GM19395 (cell line): Measurements from ENCODE around the gene UBA6.
A peak's percentile ranks its signal among the peaks of the same experiment; 100 is the strongest.
"Not testable (repeated sequence)": the region's sequence is repeated elsewhere in the genome, so short reads cannot be mapped to it uniquely, and the experiment has no call there.

Experiments
- ATAC-seq: cut with Tn5 transposase; IDR thresholded peaks from one replicate; pipeline ENCODE4 v1.9.1; 2021; ENCODE audit warnings: mild to moderate bottlenecking, moderate library complexity; ENCODE audit not compliant: unreplicated experiment

UBA6 gene

DNA sequence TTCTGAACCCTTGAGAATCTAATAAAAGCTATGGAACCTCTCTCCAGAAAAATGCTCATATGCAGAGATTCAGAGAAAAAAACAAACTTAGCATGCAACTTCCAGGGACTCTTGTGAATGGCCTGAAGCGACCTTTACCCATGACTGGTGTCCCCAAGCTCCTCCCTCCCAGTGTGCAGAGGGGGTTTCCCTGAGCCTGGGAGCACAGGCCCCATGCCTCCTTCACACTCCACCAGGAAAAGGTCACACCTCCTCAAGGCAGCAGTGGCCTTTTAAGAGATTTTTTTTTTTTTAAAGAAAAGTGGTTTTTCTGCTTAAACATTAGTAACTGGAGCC lies 13.3 kb upstream of the UBA6 start:
- ATAC-seq: peak; percentile 44

DNA sequence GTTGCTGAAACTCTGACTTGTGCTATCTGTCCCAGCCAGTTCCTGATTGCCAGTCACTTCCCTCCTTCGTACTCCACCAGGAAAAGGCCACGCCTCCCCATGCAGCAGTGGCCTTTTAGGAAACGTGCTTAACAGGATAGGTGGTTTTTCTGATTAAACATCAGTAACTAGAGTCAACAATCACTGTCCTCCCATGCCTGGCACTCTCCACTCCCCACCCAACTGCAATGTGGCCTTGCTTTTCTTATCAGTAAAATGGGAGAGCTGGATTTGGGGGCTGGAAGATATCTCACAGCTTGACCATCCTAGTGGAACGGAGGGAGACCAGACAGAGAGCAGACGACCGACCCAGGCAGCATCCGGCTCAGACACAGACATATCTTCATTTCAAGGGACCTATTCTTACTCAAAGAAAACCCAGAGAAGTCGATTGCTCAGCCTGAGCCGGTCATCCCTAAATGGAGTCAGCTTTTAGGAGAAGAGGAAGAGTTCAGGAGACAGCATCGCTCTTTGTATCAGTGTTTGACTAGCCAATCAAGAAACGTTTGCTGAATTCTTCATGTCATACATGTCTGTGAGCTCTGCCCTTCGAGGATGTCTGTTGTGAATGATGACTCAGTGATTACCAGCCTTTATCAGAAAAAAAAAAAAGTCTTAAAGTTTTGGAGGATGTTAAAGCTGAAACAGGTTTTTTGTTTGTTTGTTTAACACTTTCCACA lies 12.7 kb upstream of the UBA6 start:
- no peak for ATAC-seq

DNA sequence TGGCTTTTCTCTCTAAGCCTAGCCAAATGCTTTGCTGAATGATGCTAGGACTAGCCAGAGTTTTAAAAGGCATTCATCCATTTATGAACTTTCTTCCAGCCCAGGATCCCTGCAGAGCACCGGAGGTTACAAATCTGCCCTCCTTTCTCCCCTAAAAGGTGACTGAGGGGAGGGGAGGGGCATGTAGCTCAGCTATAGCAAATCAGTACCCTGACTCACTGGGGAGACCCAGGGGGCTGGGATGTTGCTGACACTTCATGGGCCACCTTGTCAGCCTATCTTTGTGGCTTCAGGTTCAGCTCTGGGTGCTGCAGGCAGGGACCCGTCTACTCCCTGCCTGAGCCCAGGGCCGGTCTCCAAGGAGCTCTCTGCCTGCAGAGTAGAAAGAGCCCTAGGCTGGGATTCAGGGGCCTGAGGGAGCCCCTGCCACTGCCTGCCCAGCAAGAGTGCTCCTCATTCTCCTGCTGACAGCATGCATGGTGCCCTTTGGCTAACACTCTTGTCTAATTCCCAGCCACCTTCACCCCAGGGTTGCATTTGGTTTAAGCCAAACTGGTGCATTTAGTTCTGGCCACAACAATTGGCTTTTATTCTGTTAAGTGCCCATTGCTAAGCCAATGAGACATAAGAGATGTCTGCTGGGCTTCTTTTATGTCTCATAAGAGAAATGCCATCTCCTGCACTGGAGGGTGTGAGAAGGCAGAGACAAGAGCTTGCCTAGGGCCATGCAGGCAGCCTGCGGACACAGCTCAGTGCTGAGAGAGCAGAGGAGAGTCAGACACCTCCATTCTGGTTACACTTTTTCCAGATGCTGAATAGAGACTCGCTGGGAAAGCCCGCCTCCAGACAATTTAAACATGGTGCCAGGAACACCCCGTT lies 11.9 kb upstream of the UBA6 start:
- ATAC-seq: no peak

DNA sequence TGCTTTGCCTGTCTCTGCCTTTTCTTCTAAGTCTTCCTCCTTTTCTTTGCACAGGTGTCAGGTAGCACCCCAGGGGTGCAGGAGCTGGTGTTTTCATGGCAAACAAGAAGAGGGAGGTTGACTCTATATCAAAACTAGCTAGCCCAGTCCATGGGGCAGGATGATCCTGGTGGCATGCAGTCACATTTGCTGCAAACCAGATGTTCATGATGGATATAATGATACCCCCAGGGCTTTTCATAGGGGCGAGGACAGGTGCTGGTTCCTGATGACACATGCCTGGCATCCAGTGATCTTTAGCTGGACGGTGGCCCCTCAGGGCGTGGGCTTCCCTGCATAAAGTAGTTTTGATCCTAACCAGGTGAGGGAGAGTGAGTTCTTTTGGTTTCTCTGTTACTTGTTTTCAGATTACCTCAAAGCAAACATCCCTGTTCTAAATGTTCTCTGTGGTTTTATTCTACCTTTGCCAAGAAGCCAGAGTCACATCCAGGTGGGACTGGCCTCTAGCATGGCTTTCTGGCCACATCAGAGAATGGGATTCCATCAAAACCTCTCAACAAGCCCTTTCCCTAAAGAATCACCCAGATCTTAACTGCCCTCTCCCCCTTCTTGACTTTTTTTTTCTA lies 11.2 kb upstream of the UBA6 start:
- no peak for ATAC-seq

DNA sequence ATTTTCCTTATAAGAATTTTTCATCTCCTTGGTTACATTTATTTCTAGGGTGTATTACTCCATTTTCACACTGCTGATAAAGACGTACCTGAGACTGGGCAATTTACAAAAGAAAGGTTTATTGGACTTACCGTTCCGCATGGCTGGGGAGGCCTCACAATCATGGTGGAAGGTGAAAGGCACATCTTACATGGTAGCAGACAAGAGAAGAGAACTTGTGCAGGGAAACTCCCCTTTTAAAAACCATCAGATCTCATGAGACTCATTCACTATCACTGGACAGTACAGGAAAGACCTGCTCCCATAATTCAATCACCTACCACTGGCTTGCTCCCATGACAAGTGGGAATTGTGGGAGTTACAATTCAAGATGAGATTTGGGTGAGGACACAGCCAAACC lies 5.7 kb upstream of the UBA6 start:
- ATAC-seq: not testable (repeated sequence)

DNA sequence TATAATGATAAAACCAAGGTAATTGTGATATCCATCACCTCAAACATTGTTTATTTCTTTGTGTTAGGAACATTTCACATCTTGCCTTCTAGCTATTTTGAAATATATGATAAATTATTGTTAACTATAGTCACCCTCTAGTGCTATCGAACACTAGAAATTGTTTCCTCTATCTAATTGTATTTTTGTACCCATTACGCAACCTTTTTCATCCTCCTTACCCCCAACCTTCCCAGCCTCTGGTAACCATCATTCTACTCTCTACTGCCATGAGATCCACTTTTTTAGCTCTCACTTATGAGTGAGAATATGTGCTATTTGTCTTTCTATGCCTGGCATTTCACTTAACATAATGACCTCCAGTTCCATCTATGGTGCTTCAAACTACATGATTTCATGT lies 3.9 kb upstream of the UBA6 start:
- ATAC-seq: no peak

DNA sequence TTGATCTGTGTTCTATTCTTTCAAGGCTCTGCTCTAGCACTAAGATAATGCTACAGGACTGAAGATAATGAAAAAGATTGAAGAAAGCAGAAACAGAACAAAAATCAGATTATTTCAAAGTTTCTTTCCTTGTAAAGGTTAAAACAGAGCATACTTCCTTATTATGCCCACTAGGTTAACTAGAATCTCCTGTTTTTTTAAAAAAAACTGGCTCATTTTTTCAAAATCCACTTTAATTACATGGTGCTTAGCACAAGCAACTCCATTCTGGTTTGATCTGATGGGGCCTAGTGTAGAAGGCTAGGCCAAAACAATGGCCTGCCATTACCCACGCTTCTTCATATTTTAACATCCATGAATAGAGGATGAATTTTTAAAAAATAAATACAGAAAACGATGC lies 1.2 kb upstream of the UBA6 start:
- no peak for ATAC-seq

DNA sequence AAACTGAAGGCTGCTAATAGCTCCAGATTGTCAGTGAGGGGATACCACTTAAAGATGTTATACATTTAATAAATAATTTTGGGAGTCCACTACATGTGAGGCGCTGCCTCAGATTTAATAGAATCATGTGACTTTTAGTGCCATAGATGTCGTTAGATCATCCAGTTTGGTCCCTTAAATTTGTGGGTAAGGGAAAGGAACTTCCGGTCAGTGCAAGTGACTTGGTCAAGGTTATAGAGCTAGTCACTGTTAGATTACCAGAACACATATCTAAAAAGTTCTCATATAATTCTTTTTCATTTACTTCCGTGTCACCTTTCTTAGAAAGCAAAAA lies 529 bp upstream of the UBA6 start:
- peak; percentile 17 for ATAC-seq

DNA sequence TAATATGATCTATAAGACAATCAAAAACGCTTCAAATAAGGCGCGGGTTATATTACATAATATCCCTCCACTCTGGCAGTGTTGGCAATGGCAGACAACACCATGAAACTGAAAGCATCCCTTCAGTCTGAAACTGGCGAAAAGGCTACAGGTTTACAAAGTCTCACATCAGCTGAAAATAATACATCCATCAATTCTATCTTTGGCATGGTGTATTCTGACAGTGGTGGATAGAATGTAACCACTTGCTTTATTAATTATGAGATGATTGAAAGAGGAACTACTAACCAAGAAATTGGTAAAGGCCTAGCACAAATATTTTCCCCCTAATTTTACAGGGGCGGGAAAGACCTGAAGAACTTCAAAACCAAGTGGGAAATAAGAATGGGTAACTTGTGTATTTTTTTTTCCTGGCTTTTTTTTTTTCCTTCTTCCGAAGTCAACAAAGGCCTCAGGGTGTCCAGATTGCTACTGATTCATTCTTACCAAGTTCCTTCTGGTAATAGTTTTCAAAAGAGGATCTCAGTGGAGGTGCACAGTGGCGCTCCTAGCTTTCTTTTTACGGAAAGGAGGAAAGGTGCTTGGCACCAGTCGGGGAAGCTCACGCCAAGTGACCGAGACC lies 728 bp downstream of the UBA6 start:
- ATAC-seq: peak; percentile 34

DNA sequence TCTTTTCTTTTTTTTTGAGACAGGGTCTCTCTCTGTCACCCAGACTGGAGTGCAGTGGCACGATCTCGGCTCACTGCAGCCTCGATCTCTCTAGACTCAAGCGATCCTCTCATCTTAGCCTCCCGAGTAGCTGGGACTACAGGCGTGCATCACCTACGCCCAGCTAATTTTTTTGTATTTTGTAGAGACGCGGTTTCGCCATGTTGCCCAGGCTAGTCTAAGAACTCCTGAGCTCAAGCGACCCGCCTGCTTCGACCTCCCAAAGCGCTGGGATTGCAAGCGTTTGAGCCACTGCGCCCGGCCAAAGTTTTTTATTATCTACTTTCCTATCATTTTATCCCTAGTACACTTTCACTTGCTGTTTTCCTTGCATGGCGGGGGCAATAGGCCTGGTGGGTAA lies 1.4 kb downstream of the UBA6 start:
- no peak for ATAC-seq

DNA sequence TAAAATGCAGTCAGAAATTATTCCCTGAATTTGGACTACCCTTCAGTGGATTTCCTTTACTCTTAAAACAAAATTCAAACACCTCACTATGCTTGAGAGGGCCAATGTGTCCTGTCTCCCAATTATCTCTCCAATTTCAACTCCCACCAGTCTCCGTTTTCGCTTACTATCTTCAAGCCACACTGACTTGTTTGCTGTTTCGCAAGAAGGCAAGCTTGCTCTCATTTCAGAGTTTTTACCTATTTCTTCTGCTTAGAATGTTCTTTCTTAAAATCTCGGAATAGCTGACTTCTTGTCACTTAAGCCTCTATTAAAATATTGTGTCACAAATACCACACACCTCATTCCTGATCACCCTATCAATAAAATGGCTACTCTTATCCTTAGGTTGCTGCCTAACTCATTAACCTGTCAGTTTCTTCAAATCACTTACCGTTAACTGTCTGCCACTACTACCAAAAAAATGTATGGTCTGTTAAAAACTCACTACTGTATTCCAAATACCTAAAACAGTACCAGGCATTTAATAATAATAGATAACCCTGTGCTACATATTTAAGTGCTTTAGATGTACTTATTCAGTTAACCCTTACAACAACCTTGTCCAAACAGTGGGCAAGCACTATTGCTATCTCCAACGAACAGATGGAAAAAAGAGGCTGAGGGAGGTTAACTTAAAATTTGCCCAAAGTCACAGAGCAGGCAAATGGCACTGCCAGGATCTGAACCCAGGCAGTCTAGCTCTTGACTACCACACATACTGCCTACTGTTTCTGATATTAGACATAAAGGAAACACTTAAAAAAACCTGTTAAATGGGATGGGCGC lies 2.9 kb downstream of the UBA6 start:
- ATAC-seq: no peak

DNA sequence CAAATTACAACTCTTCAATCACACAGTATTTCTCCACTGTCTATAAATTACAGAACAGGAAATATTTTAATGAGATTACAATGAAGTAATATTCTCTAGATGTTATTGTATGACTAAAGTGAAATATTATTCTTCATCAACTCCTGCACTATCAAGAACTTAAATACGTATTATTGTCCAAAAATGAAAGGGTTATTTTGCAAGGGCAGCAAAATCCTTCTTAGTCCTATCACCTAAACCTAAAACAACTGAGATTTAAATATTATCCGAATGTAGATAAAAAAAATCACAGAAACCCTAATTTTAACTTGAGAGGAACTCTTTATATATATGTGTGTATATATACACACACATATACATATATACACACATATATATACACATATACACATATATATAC lies 4.9 kb downstream of the UBA6 start:
- ATAC-seq: no peak

DNA sequence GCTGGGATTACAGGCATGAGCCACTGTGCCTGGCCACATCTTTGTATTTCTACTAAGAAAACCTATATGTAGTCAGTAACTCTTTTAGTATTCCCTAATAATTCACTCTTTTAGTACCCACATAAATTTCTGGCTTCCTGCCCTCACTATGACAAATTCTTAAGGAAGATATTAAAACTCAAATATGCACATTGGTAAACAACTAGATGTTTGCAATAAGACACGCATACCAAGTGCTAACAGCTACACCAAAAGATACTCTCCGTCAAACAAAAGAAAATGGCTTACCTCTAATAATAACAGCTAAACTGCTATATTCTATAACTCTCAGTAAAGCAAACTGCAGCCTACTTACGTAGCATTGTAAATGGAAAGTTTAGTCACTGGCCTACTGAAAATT lies 6.3 kb downstream of the UBA6 start:
- ATAC-seq: no peak

DNA sequence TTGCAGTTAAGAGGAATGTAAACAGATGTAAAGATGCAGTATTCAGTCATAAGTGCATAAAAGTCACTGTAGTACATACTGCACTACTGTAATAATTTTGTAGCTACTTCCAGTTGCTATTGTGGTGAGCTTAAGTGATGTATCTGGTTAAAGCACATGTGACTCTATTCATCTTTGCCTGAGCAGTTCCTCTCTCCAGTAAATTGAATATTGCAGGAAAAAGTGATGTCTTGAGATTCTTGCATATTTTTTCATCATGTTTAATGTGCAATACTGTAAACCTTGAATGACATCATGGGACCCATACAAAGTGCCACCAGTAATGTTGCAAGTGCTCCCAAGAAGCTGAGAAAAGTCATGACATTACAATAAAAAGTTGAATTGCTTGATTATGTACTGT lies 9.6 kb downstream of the UBA6 start:
- ATAC-seq: no peak

DNA sequence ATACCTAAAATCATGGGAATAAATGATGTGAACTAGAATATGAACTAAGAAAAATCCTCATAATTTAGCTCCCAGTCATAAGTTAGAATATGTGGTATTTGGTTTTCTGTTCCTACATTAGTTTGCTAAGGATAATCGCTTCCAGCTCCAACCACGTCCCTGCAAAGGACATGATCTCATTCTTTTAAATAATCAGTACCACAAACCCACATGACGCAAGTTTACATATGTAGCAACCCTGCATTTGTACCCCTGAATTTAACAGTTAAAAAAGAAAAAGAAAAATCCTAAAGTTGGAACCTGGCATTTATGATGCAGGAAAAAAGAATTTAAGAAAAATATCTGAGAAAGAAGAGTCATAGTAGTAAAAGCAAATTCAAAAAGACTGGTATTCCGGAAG lies 13.3 kb downstream of the UBA6 start:
- ATAC-seq: no peak

DNA sequence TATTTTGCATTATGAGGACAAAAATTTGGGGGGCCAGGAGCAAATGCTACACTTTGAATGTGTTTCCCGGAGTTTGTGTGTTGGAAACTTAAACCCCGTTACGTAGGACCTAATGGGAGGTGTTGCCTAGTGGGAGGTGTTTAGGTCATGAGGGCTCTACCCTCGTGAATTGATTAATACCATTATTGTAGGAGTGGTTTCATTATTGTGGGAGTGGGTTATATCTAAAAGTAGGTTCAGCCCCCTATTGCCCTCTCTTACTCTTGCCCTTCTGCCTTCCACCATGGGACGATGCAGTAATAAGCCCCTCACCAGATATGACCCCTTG lies 15.5 kb downstream of the UBA6 start:
- no peak for ATAC-seq

DNA sequence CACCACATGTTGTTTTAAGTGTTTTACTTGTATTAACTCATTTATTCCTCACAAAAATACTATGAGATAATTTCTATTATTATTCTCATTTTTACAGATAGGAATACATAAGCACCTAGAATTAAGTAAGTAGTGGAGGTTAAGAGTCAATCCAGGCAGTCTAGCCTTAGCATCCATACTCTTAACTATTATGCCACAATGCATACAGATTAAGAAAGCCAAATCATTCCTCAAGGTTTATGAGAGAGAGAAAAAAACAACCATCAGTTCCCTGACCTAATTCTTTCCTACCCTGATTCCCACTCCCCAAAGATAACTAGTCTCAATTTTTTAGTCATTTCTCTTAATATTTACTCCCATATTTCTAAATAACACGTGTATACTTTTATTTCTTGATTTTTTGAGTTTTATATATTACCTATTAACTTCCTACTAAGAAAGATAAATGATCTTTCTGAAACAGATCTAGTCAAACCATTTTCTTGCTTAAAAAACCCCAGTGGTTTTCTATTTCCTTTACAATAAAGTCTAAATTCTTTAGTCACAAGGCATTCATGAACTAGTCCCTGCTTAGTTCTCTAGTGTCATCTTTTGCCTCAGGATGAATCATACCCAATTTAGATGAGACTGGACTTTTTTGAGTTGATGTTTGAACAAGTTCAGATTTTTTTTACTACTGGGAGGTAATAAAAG lies 16.0 kb downstream of the UBA6 start:
- peak; percentile 61 for ATAC-seq

DNA sequence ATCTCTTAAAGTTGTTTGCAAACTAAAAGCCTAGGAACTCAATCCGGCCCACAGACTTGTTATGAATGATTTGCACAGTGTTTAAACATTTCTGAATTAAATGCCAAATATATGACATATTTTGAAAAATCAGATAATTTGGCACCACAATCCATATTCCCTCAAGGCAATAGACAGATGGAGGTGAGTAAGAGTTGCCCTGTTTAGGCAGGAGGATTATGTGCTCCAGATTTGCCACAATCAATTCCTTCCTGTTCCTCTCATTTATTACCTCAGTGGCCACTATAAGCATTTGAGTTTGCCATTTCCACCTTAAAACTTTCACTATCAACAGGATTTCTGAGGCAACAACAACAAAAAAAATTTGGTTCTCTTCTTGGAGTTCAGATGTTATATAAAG lies 18.7 kb downstream of the UBA6 start:
- ATAC-seq: no peak

DNA sequence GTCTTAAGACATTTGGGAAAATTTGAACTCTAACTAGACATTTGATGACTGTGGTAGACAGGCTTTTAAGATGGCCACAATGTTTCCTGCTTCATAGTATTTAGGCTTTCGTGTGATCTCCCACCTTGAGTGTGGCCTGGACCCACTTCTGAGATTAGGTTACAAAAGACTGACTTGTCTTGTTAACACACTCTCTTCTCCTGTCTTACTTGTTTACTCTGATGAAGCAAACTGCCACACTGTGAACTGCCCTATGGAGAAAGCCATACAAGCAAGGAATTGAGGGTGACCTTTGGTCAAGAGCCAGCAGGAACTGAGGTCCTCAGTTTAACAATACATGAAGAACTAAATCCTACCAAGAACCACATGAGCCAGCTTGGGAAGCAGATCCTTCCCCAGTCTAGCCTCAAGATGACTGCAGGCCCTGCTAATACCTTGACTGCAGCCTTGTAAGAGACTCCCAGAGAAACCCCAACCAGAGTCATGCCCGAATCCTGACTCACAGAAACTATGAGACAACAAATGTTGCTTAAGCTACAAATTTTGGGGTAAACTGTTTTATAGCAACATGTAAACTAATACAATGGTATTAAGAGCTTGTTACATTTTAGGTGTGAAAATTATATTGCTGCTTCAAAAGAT lies 20.3 kb downstream of the UBA6 start:
- no peak for ATAC-seq

DNA sequence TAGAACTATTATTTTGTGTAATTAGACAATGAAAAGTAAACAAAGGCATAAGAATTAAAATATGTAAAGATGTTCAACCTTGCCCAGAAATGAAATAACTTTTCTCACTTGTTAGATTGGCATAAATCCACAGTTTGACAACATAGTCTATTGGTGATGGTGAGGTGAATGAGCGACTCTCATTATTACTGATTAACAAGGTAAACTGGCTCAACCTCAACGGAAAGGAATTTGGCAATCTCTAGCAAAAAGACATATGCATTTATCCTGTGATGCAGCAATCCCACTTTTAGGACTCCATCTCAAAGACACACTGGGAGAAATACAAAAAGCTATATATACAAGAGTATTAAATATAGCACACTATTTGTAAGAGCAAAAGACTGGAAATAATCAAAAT lies 22.3 kb downstream of the UBA6 start:
- no peak for ATAC-seq
